Effector memory CD4-positive, alpha-beta T cell (primary cell): ENCODE results near the gene SLCO6A1.

Experiments
- DNase-seq, 3 donors: peaks; one replicate each; pipeline ENCODE4 v3.0.0-alpha.2; 2020
- H3K27ac ChIP-seq: 2 replicates; pipeline ENCODE4 v1.7.0; 2013; ENCODE audit warnings: mild to moderate bottlenecking, low read length, moderate library complexity; ENCODE audit not compliant: insufficient read depth, poor library complexity, severe bottlenecking
- H3K27me3 ChIP-seq: replicated peaks from 2 replicates; pipeline ENCODE4 v1.7.0; 2013; ENCODE audit warnings: mild to moderate bottlenecking, low read length; ENCODE audit not compliant: insufficient read depth, control insufficient read depth, poor library complexity, severe bottlenecking
- H3K36me3 ChIP-seq: 2 replicates; pipeline ENCODE4 v1.7.0; 2013; ENCODE audit warnings: mild to moderate bottlenecking, low read length, moderate library complexity; ENCODE audit not compliant: control insufficient read depth, insufficient read depth
- H3K4me1 ChIP-seq: 2 replicates; pipeline ENCODE4 v1.7.0; 2013; ENCODE audit warnings: low read length, mild to moderate bottlenecking; ENCODE audit not compliant: control insufficient read depth, insufficient read depth, poor library complexity, severe bottlenecking
- H3K4me3 ChIP-seq: 2 replicates; pipeline ENCODE4 v1.7.0; 2013; ENCODE audit warnings: low read length, low read depth, mild to moderate bottlenecking; ENCODE audit not compliant: insufficient read depth, poor library complexity, severe bottlenecking
- H3K9me3 ChIP-seq: 2 replicates; pipeline ENCODE4 v1.7.0; 2013; ENCODE audit warnings: mild to moderate bottlenecking, low read length, moderate library complexity; ENCODE audit not compliant: control insufficient read depth

The SLCO6A1 gene

GRCh38 chr5:102375876-102376275 is 122.9 kb downstream of the SLCO6A1 start:
- H3K4me1 ChIP-seq: no peaks in the 10 kb centered on the region
- no peaks in the 10 kb centered on the region for H3K27me3 ChIP-seq
- H3K4me3 ChIP-seq: no peak overlapping the region
- H3K27ac ChIP-seq: no peak overlapping the region
- H3K9me3 ChIP-seq: no peaks in the 10 kb centered on the region
- DNase-seq: no peak
- no peaks in the 10 kb centered on the region for H3K36me3 ChIP-seq

DNA sequence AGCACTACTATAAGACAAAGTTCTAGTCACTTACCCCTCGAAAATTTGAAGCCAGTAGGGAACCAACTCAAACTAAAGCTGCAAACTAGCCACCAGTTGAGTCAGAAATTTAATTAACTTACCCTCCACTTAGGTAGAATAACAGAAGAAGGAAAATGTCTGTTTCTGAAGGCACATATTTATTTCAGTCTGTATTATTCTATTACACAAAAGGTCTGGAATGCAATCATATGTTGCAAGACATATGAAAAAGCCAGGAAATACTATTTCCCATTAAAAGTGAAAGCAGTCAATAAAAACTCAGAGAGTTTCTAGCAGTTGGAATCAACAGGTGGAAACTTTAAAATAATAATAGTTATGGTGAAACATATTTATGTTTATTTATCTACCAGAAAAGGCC is 123.5 kb downstream of the SLCO6A1 start:
- H3K27ac ChIP-seq: no peak overlapping the region
- H3K36me3 ChIP-seq: no peaks in the 10 kb centered on the region
- no peaks in the 10 kb centered on the region for H3K9me3 ChIP-seq
- no peaks in the 10 kb centered on the region for H3K4me1 ChIP-seq
- H3K4me3 ChIP-seq: no peak overlapping the region
- H3K27me3 ChIP-seq: no peaks in the 10 kb centered on the region
- no peak for DNase-seq

- H3K4me1 ChIP-seq: no peaks in the 10 kb centered on the region
- no peak for DNase-seq
- H3K4me3 ChIP-seq: no peak overlapping the region
- no peak overlapping the region for H3K27ac ChIP-seq
- no peaks in the 10 kb centered on the region for H3K36me3 ChIP-seq
- no peaks in the 10 kb centered on the region for H3K9me3 ChIP-seq
- H3K27me3 ChIP-seq: no peaks in the 10 kb centered on the region
These were observed 130.4 kb downstream of the SLCO6A1 start for GRCh38 chr5:102368392-102368791.

DNA sequence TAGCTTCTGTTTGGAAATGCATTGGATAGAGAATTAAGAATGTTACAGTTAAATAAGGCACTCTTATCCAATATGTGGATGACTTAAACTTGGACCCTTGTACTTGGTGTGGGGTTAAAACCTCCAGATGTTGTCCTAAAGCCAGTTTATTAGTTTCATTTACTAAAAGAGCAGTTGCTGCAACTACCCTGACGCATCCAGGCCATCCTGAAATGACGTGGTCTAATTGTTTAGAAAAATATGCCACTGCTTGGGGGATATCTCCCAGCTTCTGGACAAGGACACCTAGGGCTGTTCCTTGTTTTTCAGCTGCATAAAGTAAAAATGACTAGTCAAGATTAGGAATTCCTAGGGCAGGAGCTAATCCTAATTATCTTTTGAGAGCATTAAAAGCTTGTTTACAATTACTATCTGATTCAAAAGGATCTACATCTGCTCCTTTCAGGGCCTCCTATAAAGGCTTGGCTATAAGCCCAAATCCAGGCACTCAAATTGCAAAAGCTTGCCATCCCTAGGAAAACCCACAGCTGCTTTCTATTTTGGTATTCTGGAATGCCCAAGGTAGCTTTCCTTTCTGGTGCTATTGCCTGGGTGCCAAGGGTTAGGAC is 157.0 kb downstream of the SLCO6A1 start:
- H3K4me1 ChIP-seq: no peaks in the 10 kb centered on the region
- no peak for DNase-seq
- no peaks in the 10 kb centered on the region for H3K9me3 ChIP-seq
- no peaks in the 10 kb centered on the region for H3K27me3 ChIP-seq
- no peak overlapping the region for H3K27ac ChIP-seq
- no peak overlapping the region for H3K4me3 ChIP-seq
- H3K36me3 ChIP-seq: no peaks in the 10 kb centered on the region

DNA sequence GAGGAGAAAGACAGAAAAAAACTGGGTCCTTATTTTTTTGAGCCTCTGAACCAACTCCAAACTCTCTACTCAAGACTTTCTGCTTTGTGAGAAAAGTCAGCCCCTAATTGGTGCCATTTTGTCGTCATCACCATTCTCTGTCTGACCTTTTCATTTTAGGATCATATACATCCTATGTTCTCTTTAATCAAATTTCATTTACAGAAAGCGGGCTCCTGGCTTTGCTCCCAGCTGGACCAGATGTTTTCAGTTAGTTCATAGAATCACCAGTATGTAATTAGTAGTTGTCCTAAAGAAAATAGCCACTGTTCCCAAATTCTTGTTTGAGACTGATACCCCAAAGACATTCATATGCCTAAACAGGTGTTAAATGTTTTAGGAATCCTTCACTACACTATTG is 174.1 kb downstream of the SLCO6A1 start:
- H3K4me1 ChIP-seq: no peaks in the 10 kb centered on the region
- H3K9me3 ChIP-seq: no peaks in the 10 kb centered on the region
- H3K4me3 ChIP-seq: no peak overlapping the region
- DNase-seq: no peak
- H3K36me3 ChIP-seq: no peaks in the 10 kb centered on the region
- no peaks in the 10 kb centered on the region for H3K27me3 ChIP-seq
- H3K27ac ChIP-seq: no peak overlapping the region
